HepG2 (cell line): ENCODE measurements around the gene TAS2R4. TPM values are rescaled to one million over a fixed set of nuclear protein-coding genes. Genes with fewer than 3 reads are reported as not detected.

ENCODE experiments used
- ARID3A ChIP-seq: IDR thresholded peaks from 2 replicates; pipeline ENCODE4 v1.6.1; 2012; ENCODE audit warnings: low read depth, low read length, improper control_type of control experiment
- CEBPG ChIP-seq: IDR thresholded peaks from 2 replicates; pipeline ENCODE4 v1.6.1; 2016
- CERS6 ChIP-seq: sonication (generic); formaldehyde crosslinking; IDR thresholded peaks from 2 replicates; pipeline ENCODE4 v1.5.0; 2020; ENCODE audit warnings: missing genetic modification reagents
- DBP ChIP-seq: sonication (generic); formaldehyde crosslinking; IDR thresholded peaks from 2 replicates; pipeline ENCODE4 v1.4.0; 2020; ENCODE audit warnings: missing genetic modification reagents; ENCODE audit errors: not compliant biosample characterization
- FIP1L1 ChIP-seq: fragments of 200-400 bp; formaldehyde crosslinking; IDR thresholded peaks from 2 replicates; pipeline ENCODE4 v1.6.1; 2018; ENCODE audit warnings: low read depth, mild to moderate bottlenecking, low read length, moderate library complexity, borderline replicate concordance; ENCODE audit not compliant: insufficient read depth
- FOXP1 ChIP-seq, 2 experiments: fragments of 450-650 bp in 1 of 2; IDR thresholded peaks; 2 replicates each; pipeline ENCODE4 v1.6.1; 2017 to 2018; ENCODE audit warnings: antibody characterized with exemption in 1 of 2
- GRHL1 ChIP-seq: sonication (generic); formaldehyde crosslinking; conservative IDR thresholded peaks from 2 replicates; pipeline ENCODE4 v1.8.0; 2022; ENCODE audit warnings: missing genetic modification reagents
- GZF1 ChIP-seq: sonication (generic); formaldehyde crosslinking; IDR thresholded peaks from 2 replicates; pipeline ENCODE4 v1.5.1; 2020; ENCODE audit warnings: mild to moderate bottlenecking, missing genetic modification reagents
- MAFG ChIP-seq: sonication (generic); formaldehyde crosslinking; IDR thresholded peaks from 2 replicates; pipeline ENCODE4 v1.5.1; 2020; ENCODE audit warnings: mild to moderate bottlenecking, missing genetic modification reagents
- MAX ChIP-seq: IDR thresholded peaks from 2 replicates; pipeline ENCODE4 v1.6.1; 2012; ENCODE audit warnings: inconsistent platforms
- NFE2L1 ChIP-seq: sonication (generic); formaldehyde crosslinking; IDR thresholded peaks from 2 replicates; pipeline ENCODE4 v1.4.0; 2020; ENCODE audit warnings: missing genetic modification reagents, mild to moderate bottlenecking, borderline replicate concordance
- NFRKB ChIP-seq: fragments of 450-650 bp; IDR thresholded peaks from 2 replicates; pipeline ENCODE4 v1.6.1; 2017
- PTBP1 ChIP-seq: fragments of 200-400 bp; formaldehyde crosslinking; IDR thresholded peaks from 2 replicates; pipeline ENCODE4 v1.6.1; 2018; ENCODE audit warnings: low read length, low read depth; ENCODE audit not compliant: poor library complexity, severe bottlenecking
- SAP130 ChIP-seq: IDR thresholded peaks from 2 replicates; pipeline ENCODE4 v1.6.1; 2016; ENCODE audit warnings: low read depth
- SMAD1 ChIP-seq: sonication (generic); formaldehyde crosslinking; IDR thresholded peaks from 2 replicates; pipeline ENCODE4 v1.4.0; 2020; ENCODE audit warnings: missing genetic modification reagents, low read depth, mild to moderate bottlenecking, borderline replicate concordance
- SP140L ChIP-seq: sonication (generic); formaldehyde crosslinking; IDR thresholded peaks from 2 replicates; pipeline ENCODE4 v1.4.0; 2020; ENCODE audit warnings: missing genetic modification reagents, borderline replicate concordance
- SRF ChIP-seq: IDR thresholded peaks from 2 replicates; pipeline ENCODE4 v1.6.1; 2011; ENCODE audit warnings: mild to moderate bottlenecking, low read depth, low read length, moderate library complexity
- TP53 ChIP-seq: sonication (generic); formaldehyde crosslinking; conservative IDR thresholded peaks from 2 replicates; pipeline ENCODE4 v1.4.0; 2020; ENCODE audit warnings: missing genetic modification reagents
- ZC3H4 ChIP-seq: sonication (generic); formaldehyde crosslinking; IDR thresholded peaks from 2 replicates; pipeline ENCODE4 v1.4.0; 2020; ENCODE audit warnings: missing genetic modification reagents, borderline replicate concordance
- ZFX ChIP-seq: sonication (generic); formaldehyde crosslinking; IDR thresholded peaks from 2 replicates; pipeline ENCODE4 v1.4.0; 2020; ENCODE audit warnings: mild to moderate bottlenecking, low read depth, missing genetic modification reagents, moderate library complexity
- ZNF224 ChIP-seq: sonication (generic); formaldehyde crosslinking; IDR thresholded peaks from 2 replicates; pipeline ENCODE4 v1.5.0; 2020; ENCODE audit warnings: mild to moderate bottlenecking, missing genetic modification reagents
- ZNF234 ChIP-seq: sonication (generic); formaldehyde crosslinking; conservative IDR thresholded peaks from 2 replicates; pipeline ENCODE4 v1.5.1; 2020; ENCODE audit warnings: mild to moderate bottlenecking, missing genetic modification reagents
- ZNF713 ChIP-seq: sonication (generic); formaldehyde crosslinking; IDR thresholded peaks from 2 replicates; pipeline ENCODE4 v1.4.0; 2020; ENCODE audit warnings: mild to moderate bottlenecking, missing genetic modification reagents
- ZNF792 ChIP-seq: IDR thresholded peaks from 2 replicates; pipeline ENCODE4 v1.6.1; 2016
- ZNF879 ChIP-seq: sonication (generic); formaldehyde crosslinking; IDR thresholded peaks from 2 replicates; pipeline ENCODE4 v1.8.1; 2023; ENCODE audit warnings: missing genetic modification reagents
- ZSCAN31 ChIP-seq: sonication (generic); formaldehyde crosslinking; IDR thresholded peaks from 2 replicates; pipeline ENCODE4 v1.5.0; 2020; ENCODE audit warnings: low read depth, mild to moderate bottlenecking, missing genetic modification reagents
- polyA plus RNA-seq, 8 experiments: library from polyadenylated mRNA; depleted of rRNA in 3 of 8; stranded (reverse) in 7 of 8; unstranded in 1 of 8; fragments of >200 nt; fragmentation: Illumina TruSeq in 4 of 8; extraction: Trizol in 4 of 8; gene quantifications; 2 replicates each; pipeline versions ENCODE4 v1.2.1 to v1.2.3, GENCODE V29; 2011 to 2016; ENCODE audit warnings: low read depth in 4 of 8, missing spikeins in 1 of 8, mixed read lengths in 1 of 8; ENCODE audit not compliant: insufficient read depth in 1 of 8
- total RNA-seq, 5 experiments: library from RNA; depleted of rRNA; stranded (reverse); fragments of >200 nt; fragmentation: Illumina TruSeq; extraction: Trizol; gene quantifications; 2 replicates each; pipeline ENCODE4 v1.2.3, GENCODE V29; 2016; ENCODE audit warnings: low read depth in 1 of 5

Gene TAS2R4
- total and polyA plus RNA-seq, 2 of the 13 experiments (the other 11 are each of a cell fraction or from before 2014, with no cell fraction given), result 0.71 to 0.80 TPM

DNA sequence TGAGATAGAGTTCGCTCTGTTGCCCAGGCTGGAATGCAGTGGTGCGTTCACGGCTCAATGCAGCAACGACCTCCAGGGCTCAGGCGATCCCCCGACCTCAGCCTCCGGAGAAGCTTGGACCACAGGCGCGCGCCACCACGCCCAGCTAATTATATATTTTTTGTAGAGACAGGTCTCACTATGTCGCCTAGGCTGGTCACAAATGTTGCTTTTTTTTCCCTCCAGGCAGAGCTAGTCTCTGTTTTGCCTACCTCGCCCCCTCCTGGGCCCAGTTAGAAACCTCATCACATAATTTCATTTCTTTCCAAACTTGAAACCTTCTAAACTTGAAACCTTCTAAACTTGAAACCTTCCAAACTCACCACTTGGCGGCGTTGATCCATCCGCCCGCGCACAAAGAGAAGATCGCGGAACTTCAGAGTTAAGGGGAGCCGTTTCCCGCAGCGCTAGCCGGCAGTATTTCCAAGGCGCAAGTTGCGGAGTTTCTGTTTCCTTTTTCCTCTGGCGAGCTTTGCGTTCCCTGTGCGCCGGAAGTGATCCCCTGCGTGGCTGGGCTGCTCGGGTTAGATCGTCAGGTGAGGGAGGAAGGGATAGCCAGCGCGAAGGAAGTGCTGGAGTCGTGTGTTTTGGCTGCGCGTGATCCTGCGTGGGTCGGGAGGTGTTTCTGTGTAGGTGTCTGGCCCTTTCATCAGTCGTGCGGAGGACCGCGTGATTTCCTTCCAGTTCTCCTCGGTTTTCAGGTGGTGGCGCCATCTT is 38.5 kb upstream of the TAS2R4 start, which contains the start of gene SSBP1 (continued):
- TF ChIP-seq SP140L (CRISPR knock-in tag) (no peak), ZNF224 (CRISPR knock-in tag) (peak; percentile 73; the same call in 1 of the 2 replicates), ARID3A (peak; percentile 62), FIP1L1 (0 out of 2 replicates have a peak, but pooled peaks have one; percentile 52), DBP (CRISPR knock-in tag) (no peak), SRF (peak; percentile 79; the same call in 1 of the 2 replicates), ZNF879 (CRISPR knock-in tag) (no peak), ZNF713 (CRISPR knock-in tag) (no peak), FOXP1 (IDR thresholded peaks at IDR 0.05) (no peak), FOXP1 (CRISPR knock-in tag; IDR thresholded peaks at IDR 0.05) (peak; percentile 57; the same call in 1 of the 2 replicates), ZFX (CRISPR knock-in tag) (peak; percentile 61; the same call in 1 of the 2 replicates), SMAD1 (CRISPR knock-in tag) (0 out of 2 replicates have a peak, but pooled peaks have one; percentile 60), GZF1 (CRISPR knock-in tag) (peak; percentile 83; the same call in 1 of the 2 replicates), ZNF792 (CRISPR knock-in tag) (peak; percentile 86; the same call in 1 of the 2 replicates), ZC3H4 (CRISPR knock-in tag) (no peak), ZNF234 (CRISPR knock-in tag) (peak; percentile 79; the same call in 1 of the 2 replicates), NFRKB (no peak), ZSCAN31 (CRISPR knock-in tag) (peak; percentile 84), SAP130 (CRISPR knock-in tag) (peak; percentile 94), MAX (peak; percentile 89), MAFG (no peak), GRHL1 (CRISPR knock-in tag) (no peak), TP53 (CRISPR knock-in tag) (no peak), PTBP1 (no peak), CEBPG (CRISPR knock-in tag) (peak; percentile 66), CERS6 (CRISPR knock-in tag) (no peak), NFE2L1 (CRISPR knock-in tag) (no peak)
